H1 (cell line): ENCODE measurements around the gene ENDOG. TPM values are rescaled to one million over a fixed set of nuclear protein-coding genes. Genes with fewer than 3 reads are reported as not detected.
A peak's percentile ranks its signal among the peaks of the same experiment; 100 is the strongest.

ENCODE experiments used
- BCL11A ChIP-seq, 2 experiments: IDR thresholded peaks; one replicate each; pipeline ENCODE4 v1.6.1; 2011; ENCODE audit warnings: low read depth in 2 of 2, low read length in 2 of 2, mild to moderate bottlenecking in 2 of 2
- CBX8 ChIP-seq: fragments of 300-800, 300-1000 bp; sonication (generic); IDR thresholded peaks from 2 replicates; pipeline ENCODE4 v1.7.1; 2016; ENCODE audit warnings: low read depth, low read length, borderline replicate concordance
- CHD2 ChIP-seq: IDR thresholded peaks from 2 replicates; pipeline ENCODE4 v1.6.1; 2012; ENCODE audit warnings: low read length, improper control_type of control experiment
- CTBP2 ChIP-seq: IDR thresholded peaks from 2 replicates; pipeline ENCODE4 v1.7.0; 2011; ENCODE audit warnings: borderline replicate concordance, mild to moderate bottlenecking, moderate library complexity, mixed read lengths, low read length; ENCODE audit not compliant: insufficient read depth, insufficient read length
- EGR1 ChIP-seq: IDR thresholded peaks from 2 replicates; pipeline ENCODE4 v1.6.1; 2011; ENCODE audit warnings: low read depth, low read length, borderline replicate concordance
- EP300 ChIP-seq, 2 experiments: IDR thresholded peaks; 1 replicate in 1 of 2; 2 replicates in 1 of 2; pipeline ENCODE4 v1.6.1; 2011 to 2012; ENCODE audit warnings: low read depth in 2 of 2, low read length in 2 of 2, mild to moderate bottlenecking in 2 of 2, borderline replicate concordance in 1 of 2, inconsistent platforms in 1 of 2, moderate library complexity in 1 of 2
- HDAC6 ChIP-seq: IDR thresholded peaks from one replicate; pipeline ENCODE4 v1.7.1; 2012; ENCODE audit warnings: low read depth, mild to moderate bottlenecking, inconsistent platforms, low read length, moderate library complexity
- KDM1A ChIP-seq: fragments of 200-600, 300-600 bp; sonication (generic); IDR thresholded peaks from 2 replicates; pipeline ENCODE4 v1.7.1; 2016; ENCODE audit warnings: mild to moderate bottlenecking, low read length, borderline replicate concordance
- MAFK ChIP-seq: IDR thresholded peaks from 2 replicates; pipeline ENCODE4 v1.6.1; 2012; ENCODE audit warnings: low read depth, mild to moderate bottlenecking, improper control_type of control experiment, low read length
- NANOG ChIP-seq: IDR thresholded peaks from 2 replicates; pipeline ENCODE4 v1.6.1; 2011; ENCODE audit warnings: low read length, low read depth, mild to moderate bottlenecking, inconsistent platforms; ENCODE audit not compliant: insufficient read depth, poor library complexity, severe bottlenecking
- NRF1 ChIP-seq: IDR thresholded peaks from 2 replicates; pipeline ENCODE4 v1.6.1; 2011; ENCODE audit warnings: mild to moderate bottlenecking, low read depth, low read length, improper control_type of control experiment
- PHF8 ChIP-seq: fragments of 200-600 bp; sonication (generic); conservative IDR thresholded peaks from 2 replicates; pipeline ENCODE4 v1.7.1; 2012; ENCODE audit warnings: low read depth, mild to moderate bottlenecking, inconsistent platforms, low read length, moderate library complexity
- POLR2A ChIP-seq, 2 experiments: IDR thresholded peaks; 1 replicate in 1 of 2; 2 replicates in 1 of 2; pipeline ENCODE4 v1.6.1; 2011; ENCODE audit warnings: low read depth in 2 of 2, low read length in 2 of 2, mild to moderate bottlenecking in 2 of 2; ENCODE audit errors: control extremely low read depth in 1 of 2
- POLR2AphosphoS5 ChIP-seq: IDR thresholded peaks from 2 replicates; pipeline ENCODE4 v1.6.1; 2011; ENCODE audit warnings: low read depth, low read length
- POU5F1 ChIP-seq: IDR thresholded peaks from 2 replicates; pipeline ENCODE4 v1.6.1; 2011; ENCODE audit warnings: low read depth, mild to moderate bottlenecking, low read length, moderate library complexity
- RXRA ChIP-seq: IDR thresholded peaks from 2 replicates; pipeline ENCODE4 v1.6.1; 2011; ENCODE audit warnings: low read depth, mild to moderate bottlenecking, low read length, moderate library complexity; ENCODE audit not compliant: insufficient read depth
- SUZ12 ChIP-seq: fragments of 200-600 bp; sonication (generic); IDR thresholded peaks from 2 replicates; pipeline ENCODE4 v1.6.1; 2012; ENCODE audit warnings: mild to moderate bottlenecking, inconsistent platforms, low read length, moderate library complexity, mixed read lengths
- TAF1 ChIP-seq: IDR thresholded peaks from 2 replicates; pipeline ENCODE4 v1.6.1; 2011; ENCODE audit warnings: mild to moderate bottlenecking, low read depth, low read length
- TAF7 ChIP-seq: optimal IDR thresholded peaks from 2 replicates; pipeline ENCODE3; 2011; ENCODE audit warnings: low read depth, mild to moderate bottlenecking, inconsistent platforms, low read length, moderate library complexity, borderline replicate concordance
- TEAD4 ChIP-seq: IDR thresholded peaks from 2 replicates; pipeline ENCODE4 v1.6.1; 2012; ENCODE audit warnings: low read depth, low read length, inconsistent platforms, mixed read lengths
- ZNF274 ChIP-seq: IDR thresholded peaks from 2 replicates; pipeline ENCODE4 v1.7.0; 2012; ENCODE audit warnings: low read length, borderline replicate concordance; ENCODE audit errors: extremely low read depth
- polyA plus RNA-seq, 7 experiments: library from polyadenylated mRNA; depleted of rRNA in 3 of 7; stranded (reverse) in 5 of 7; unstranded in 2 of 7; fragments of >200 nt in 5 of 7; fragments of 200-250 nt in 2 of 7; gene quantifications; 1 replicate in 5 of 7; 2 replicates in 1 of 7; 4 replicates in 1 of 7; pipeline versions ENCODE4 v1.2.1 to v1.2.3, GENCODE V29; 2011 to 2013; ENCODE audit warnings: missing spikeins in 2 of 7, mixed read lengths in 2 of 7
- total RNA-seq: library from RNA; stranded (reverse); fragmentation: NEBNext Ultra II Directional; extraction: Animal tissue kit (Norgen Biotek cat#: 25700); gene quantifications from 2 replicates; pipeline ENCODE4 v1.2.1, GENCODE V29; 2021
- TF ChIP-seq, protein P1 (sequence below): IDR thresholded peaks from 2 replicates; pipeline ENCODE4 v1.6.1; 2012; ENCODE audit warnings: inconsistent platforms
- TF ChIP-seq, protein P2 (sequence below): IDR thresholded peaks from 2 replicates; pipeline ENCODE4 v1.6.1; 2011; ENCODE audit warnings: low read depth, mild to moderate bottlenecking, low read length; ENCODE audit not compliant: insufficient read depth

ENDOG gene
- total and polyA plus RNA-seq, 2 of the 8 experiments (the other 6 are each of a cell fraction or from before 2014, with no cell fraction given), result 17.5 to 23.4 TPM

DNA sequence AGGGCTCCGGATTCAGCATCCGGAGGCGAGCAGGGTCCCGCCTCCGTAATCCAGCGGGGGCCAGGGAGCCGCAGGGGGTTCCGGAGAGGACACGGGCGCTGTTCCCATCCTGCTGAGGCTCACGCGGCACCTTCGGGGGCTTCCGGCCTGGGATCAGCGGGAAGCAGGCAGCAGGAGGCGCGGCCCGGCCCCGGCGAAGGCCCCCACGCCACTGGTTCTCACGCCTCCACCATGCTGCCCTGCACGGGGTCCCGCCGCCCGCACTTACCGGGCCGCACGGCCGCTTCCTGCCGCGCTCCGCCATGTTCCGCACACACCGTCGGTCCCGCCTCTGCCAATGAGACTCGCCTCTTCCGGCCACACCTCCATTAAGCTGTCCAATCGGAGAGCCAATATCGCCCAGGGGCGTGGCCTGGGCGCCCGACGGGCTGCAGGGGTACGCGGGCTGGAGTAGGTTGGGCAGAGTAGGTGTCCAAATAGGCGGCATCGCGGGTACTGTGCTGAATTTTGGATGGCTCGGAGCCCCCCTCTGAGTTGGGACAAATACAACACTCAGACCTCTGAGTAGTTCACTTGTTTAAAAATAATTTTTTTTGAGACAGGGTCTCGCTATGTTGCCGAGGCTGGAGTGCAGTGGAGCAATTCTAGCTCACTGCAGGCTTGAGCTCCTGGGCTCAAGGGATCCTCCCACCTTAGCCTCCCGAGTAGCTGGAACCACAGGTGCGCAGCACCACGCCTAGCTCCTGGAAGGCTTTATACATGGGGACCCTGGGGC lies 11.4 kb downstream of the ENDOG start, which contains the start of gene SPOUT1 (continued):
- no peak for TF ChIP-seq EP300 (IDR thresholded peaks at IDR 0.05; ENCODE audit: borderline replicate concordance in 1 of 2, low read depth in 2 of 2, low read length in 2 of 2)
- TF ChIP-seq PHF8, result peak; percentile 95
- no peak for TF ChIP-seq HDAC6
- peak in 1 of 2 experiments; percentile 89; a peak in 2 of 3 replicates for TF ChIP-seq POLR2A (IDR thresholded peaks at IDR 0.05; ENCODE audit: control extremely low read depth in 1 of 2, low read depth in 2 of 2, low read length in 2 of 2)
- no peak for TF ChIP-seq RXRA
- no peak for TF ChIP-seq BCL11A (IDR thresholded peaks at IDR 0.05; ENCODE audit: low read depth in 2 of 2, low read length in 2 of 2)
- no peak for TF ChIP-seq POU5F1
- no peak for TF ChIP-seq TEAD4
- peak; percentile 85 for TF ChIP-seq TAF7
- TF ChIP-seq CTBP2, result no peak
- TF ChIP-seq SUZ12, result no peak
- TF ChIP-seq POLR2AphosphoS5, result peak; percentile 74; the same call in 1 of the 2 replicates
- TF ChIP-seq, protein P1, sequence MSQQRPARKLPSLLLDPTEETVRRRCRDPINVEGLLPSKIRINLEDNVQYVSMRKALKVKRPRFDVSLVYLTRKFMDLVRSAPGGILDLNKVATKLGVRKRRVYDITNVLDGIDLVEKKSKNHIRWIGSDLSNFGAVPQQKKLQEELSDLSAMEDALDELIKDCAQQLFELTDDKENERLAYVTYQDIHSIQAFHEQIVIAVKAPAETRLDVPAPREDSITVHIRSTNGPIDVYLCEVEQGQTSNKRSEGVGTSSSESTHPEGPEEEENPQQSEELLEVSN, result peak; percentile 79
- TF ChIP-seq ZNF274, result no peak
- TF ChIP-seq MAFK, result no peak
- TF ChIP-seq NANOG, result no peak
- peak; percentile 81 for TF ChIP-seq TAF1
- TF ChIP-seq CHD2, result no peak
- TF ChIP-seq KDM1A, result no peak
- TF ChIP-seq CBX8, result no peak
- no peak for TF ChIP-seq EGR1
- TF ChIP-seq, protein P2, sequence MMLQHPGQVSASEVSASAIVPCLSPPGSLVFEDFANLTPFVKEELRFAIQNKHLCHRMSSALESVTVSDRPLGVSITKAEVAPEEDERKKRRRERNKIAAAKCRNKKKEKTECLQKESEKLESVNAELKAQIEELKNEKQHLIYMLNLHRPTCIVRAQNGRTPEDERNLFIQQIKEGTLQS, result no peak
- no peak for TF ChIP-seq NRF1
